K562 (cell line): ENCODE measurements around the gene TMEM60. TPM values are rescaled to one million over a fixed set of nuclear protein-coding genes. Genes with fewer than 3 reads are reported as not detected.

ENCODE experiments used
- ATAC-seq: fragments of 200-7000 bp; cut with Tn5 transposase; 3 replicates; pipeline ENCODE4 v1.9.1; 2020; ENCODE audit warnings: moderate library complexity
- BruUV-seq: library from RNA; stranded (reverse); fragments of 400-500 nt; replicated peaks from 2 replicates; lab custom pipeline; 2021; lab: Mats Ljungman, UMichigan
- CTCF ChIA-PET: fragments of 300-600 bp; formaldehyde crosslinking; extraction: SDS; loops from one replicate; lab custom pipeline; 2021; ENCODE audit warnings: low intra/inter-chr PET ratio; lab: Yijun Ruan, JAX
- POLR2A ChIA-PET: fragments of 300-600, 350-650 bp; sonication (Branson Sonifier 250); formaldehyde crosslinking; extraction: SDS; loops from one replicate; lab custom pipeline; 2021; ENCODE audit warnings: antibody characterized with exemption, inconsistent platforms; lab: Yijun Ruan, JAX
- DNase-seq, 4 experiments: peaks; one replicate each; pipeline versions ENCODE4 v3.0.0 to v3.0.0-alpha.2; 2011 to 2018; ENCODE audit warnings: low spot score in 3 of 4, mixed read lengths in 3 of 4; ENCODE audit errors: extremely low read depth in 1 of 4
- FAIRE-seq: peaks from 2 replicates; lab custom pipeline; 2011; peaks lifted over from hg19 to GRCh38; lab: Jason Lieb, UNC
- H2AFZ ChIP-seq: 2 replicates; pipeline ENCODE4 v1.6.0; 2011; ENCODE audit warnings: low read depth, low read length, control low read depth, inconsistent platforms
- H3K27ac ChIP-seq: fragments of 200-600 bp; 3 replicates; pipeline ENCODE4 v1.8.0; 2011; ENCODE audit warnings: low read depth, mild to moderate bottlenecking, control low read depth, inconsistent platforms, low read length, moderate library complexity, mixed read lengths; ENCODE audit errors: extremely low read depth
- H3K27me3 ChIP-seq, 2 experiments: fragments of 300-600 bp in 1 of 2; 2 replicates in 1 of 2; 3 replicates in 1 of 2; pipeline versions ENCODE4 v1.6.0 to v1.8.0; 2011; ENCODE audit warnings: inconsistent platforms in 2 of 2, low read length in 2 of 2, mild to moderate bottlenecking in 1 of 2, mixed read lengths in 1 of 2, moderate library complexity in 1 of 2; ENCODE audit not compliant: control insufficient read depth in 2 of 2, insufficient read depth in 2 of 2
- H3K36me3 ChIP-seq: fragments of 300-600 bp; 3 replicates; pipeline ENCODE4 v1.8.0; 2011; ENCODE audit warnings: mild to moderate bottlenecking, low read length, inconsistent platforms; ENCODE audit not compliant: control insufficient read depth, insufficient read depth
- H3K4me1 ChIP-seq, 2 experiments: fragments of 200-600 bp in 1 of 2; replicated peaks in 1 of 2; 2 replicates in 1 of 2; 3 replicates in 1 of 2; pipeline versions ENCODE4 v1.5.1 to v1.8.0; 2011; ENCODE audit warnings: inconsistent platforms in 2 of 2, low read length in 2 of 2, mild to moderate bottlenecking in 1 of 2, mixed read lengths in 1 of 2, moderate library complexity in 1 of 2; ENCODE audit not compliant: control insufficient read depth in 2 of 2, insufficient read depth in 2 of 2
- H3K4me2 ChIP-seq: 2 replicates; pipeline ENCODE4 v1.6.1; 2011; ENCODE audit warnings: low read length, control low read depth, inconsistent platforms, mixed read lengths; ENCODE audit not compliant: insufficient read depth
- H3K4me3 ChIP-seq: fragments of 200-600 bp; sonication (generic), shearing (Covaris generic); 2 replicates; pipeline ENCODE4 v1.5.1; 2016; ENCODE audit warnings: control low read depth, inconsistent platforms
- H3K79me2 ChIP-seq: fragments of 200-600 bp; 3 replicates; pipeline ENCODE4 v1.8.0; 2011; ENCODE audit warnings: low read length, inconsistent platforms; ENCODE audit not compliant: control insufficient read depth, insufficient read depth
- H3K9ac ChIP-seq, 2 experiments: 2 replicates each; pipeline versions ENCODE4 v1.6.0 to v1.6.1; 2011; ENCODE audit warnings: low read depth in 2 of 2, low read length in 2 of 2, control low read depth in 1 of 2, inconsistent platforms in 1 of 2, mild to moderate bottlenecking in 1 of 2, mixed read lengths in 1 of 2; ENCODE audit not compliant: insufficient read depth in 1 of 2
- H3K9me1 ChIP-seq: one replicate; pipeline ENCODE4 v1.6.0; 2011; ENCODE audit warnings: inconsistent platforms, mild to moderate bottlenecking, low read length, moderate library complexity; ENCODE audit not compliant: control insufficient read depth, insufficient read depth
- H3K9me3 ChIP-seq: replicated peaks from 2 replicates; pipeline ENCODE4 v1.5.1; 2011; ENCODE audit warnings: low read depth, low read length, inconsistent platforms; ENCODE audit not compliant: control insufficient read depth, insufficient read depth
- H4K20me1 ChIP-seq: replicated peaks from 2 replicates; pipeline ENCODE4 v1.6.1; 2011; ENCODE audit warnings: low read length, inconsistent platforms, mixed read lengths; ENCODE audit not compliant: control insufficient read depth, insufficient read depth
- EGR1 ChIP-seq: fragments of 450-650 bp; conservative IDR thresholded peaks from 2 replicates; pipeline ENCODE4 v1.6.1; 2017; ENCODE audit warnings: mild to moderate bottlenecking
- HDAC2 ChIP-seq: fragments of 450-650 bp; IDR thresholded peaks from 2 replicates; pipeline ENCODE4 v1.6.1; 2016; ENCODE audit warnings: mild to moderate bottlenecking
- KAT8 ChIP-seq: fragments of 450-650 bp; IDR thresholded peaks from 2 replicates; pipeline ENCODE4 v1.6.1; 2016; ENCODE audit warnings: low read depth, mild to moderate bottlenecking
- NKRF ChIP-seq: fragments of 450-650 bp; IDR thresholded peaks from 2 replicates; pipeline ENCODE4 v1.6.1; 2016; ENCODE audit warnings: borderline replicate concordance
- PKNOX1 ChIP-seq: fragments of 450-650 bp; IDR thresholded peaks from 2 replicates; pipeline ENCODE4 v1.6.1; 2016
- TBP ChIP-seq: optimal IDR thresholded peaks from 2 replicates; pipeline ENCODE3; 2011; ENCODE audit warnings: low read depth, low read length, improper control_type of control experiment
- XRCC5 ChIP-seq: fragments of 200-400 bp; formaldehyde crosslinking; IDR thresholded peaks from 2 replicates; pipeline ENCODE4 v1.6.1; 2017; ENCODE audit warnings: low read depth, mild to moderate bottlenecking, low read length
- ZBTB17 ChIP-seq: fragments of 450-650 bp; formaldehyde crosslinking; IDR thresholded peaks from 2 replicates; pipeline ENCODE4 v1.4.0; 2020; ENCODE audit warnings: mild to moderate bottlenecking
- ZNF165 ChIP-seq: fragments of 250-450 bp; sonication (Bioruptor Pico); IDR thresholded peaks from 2 replicates; pipeline ENCODE4 v1.4.0; 2020; ENCODE audit warnings: borderline replicate concordance
- ZNF449 ChIP-seq: fragments of 250-450 bp; sonication (Bioruptor Pico); IDR thresholded peaks from 2 replicates; pipeline ENCODE4 v1.8.0; 2022; ENCODE audit warnings: moderate library complexity, mild to moderate bottlenecking, inconsistent platforms
- WGBS: fragments of 100-300 bp; shearing (Covaris generic); methylation state at CpG from one replicate; pipeline ENCODE4 v1.1.6; 2016; ENCODE audit warnings: low coverage, mixed read lengths; ENCODE audit not compliant: insufficient coverage; ENCODE audit errors: missing lambda C conversion rate; 5-methylcytosine and 5-hydroxymethylcytosine counted together
- in situ Hi-C: fragments of 300-500 bp; cut with MboI; formaldehyde crosslinking; loops from 4 replicates; pipeline ENCODE4 v1.15.0; 2018; ENCODE audit warnings: inconsistent platforms, mixed read lengths
- intact Hi-C: fragments of 100-400 bp; cut with micrococcal nuclease; formaldehyde crosslinking; loops from 2 replicates; pipeline ENCODE4 v1.14.2; 2022
- polyA plus RNA-seq, 8 experiments: library from polyadenylated mRNA; depleted of rRNA in 4 of 8; stranded (reverse) in 5 of 8; unstranded in 3 of 8; fragments of >200 nt; fragmentation: Nextera tagmentation in 2 of 8; fragmentation: Illumina TruSeq in 1 of 8; extraction: Ambion mirVana in 2 of 8; extraction: Trizol in 1 of 8; gene quantifications; 2 replicates each; pipeline versions ENCODE4 v1.2.1 to v1.2.3, GENCODE V29; 2011 to 2014; ENCODE audit warnings: inconsistent platforms in 1 of 8, missing spikeins in 1 of 8
- total RNA-seq, 7 experiments: library from RNA; depleted of rRNA in 6 of 7; stranded (reverse); fragments of >200 nt in 6 of 7; fragmentation: Illumina TruSeq in 2 of 7; extraction: Trizol in 2 of 7; gene quantifications; 2 replicates each; pipeline versions ENCODE4 v1.2.1 to v1.2.3, GENCODE V29; 2011 to 2021; ENCODE audit warnings: low replicate concordance in 1 of 7

TMEM60 gene
- total and polyA plus RNA-seq, 9 of the 15 experiments (the other 6 are each of a cell fraction or from before 2014, with no cell fraction given): 12.5 to 140 (median 38.4) TPM

GRCh38 chr7:77746164-77746823 lies 51.9 kb downstream of the TMEM60 start:
- DNase-seq (no peak), FAIRE-seq (no peak)
- no peak overlapping the region for H3K4me3 ChIP-seq
- ChIA-PET POLR2A (interaction anchor here (0.6 to 1.0 kb wide), 2 partner anchors 18 to 50 kb away, joined by 3 read pairs; no protein-coding TSS in a partner anchor), CTCF (no interaction called here)
- H3K9me1 ChIP-seq: no peaks in the 10 kb centered on the region
- no peaks in the 10 kb centered on the region for H3K9me3 ChIP-seq
- peaks cover 23% of the 10 kb centered on the region; the same call in 2 of the 3 replicates for H3K36me3 ChIP-seq
- H3K9ac ChIP-seq: no peak overlapping the region
- in situ Hi-C loops: no loop called here
- WGBS: 87% methylated on average over 6 of the region's 6 CpGs
- peaks cover 0 to under 1% of the 10 kb centered on the region in 2 experiments; a peak in 1 of 5 replicates for H3K4me1 ChIP-seq
- intact Hi-C loops: no loop called here
- H4K20me1 ChIP-seq: no peaks in the 10 kb centered on the region; the same call in 1 of the 2 replicates
- 0 out of 3 replicates have a peak, but pooled peaks cover 13% of the 10 kb centered on the region for H3K79me2 ChIP-seq
- H3K4me2 ChIP-seq: no peak overlapping the region
- no TSS peak for BruUV-seq
- no peak overlapping the region for H3K27ac ChIP-seq
- TF ChIP-seq PKNOX1 (0 out of 2 replicates have a peak, but pooled peaks have one; percentile 9), XRCC5 (no peak)
- TF ChIP-seq, all 486 proteins: peak for 1
- Histone ChIP-seq H2AFZ (no peak overlapping the region), H3K27me3 (no peaks in the 10 kb centered on the region)
- ATAC-seq: no peak

- no peak for DNase-seq
- no peaks in the 10 kb centered on the region; the same call in 1 of the 2 replicates for H4K20me1 ChIP-seq
- no peak overlapping the region for H2AFZ ChIP-seq
- in situ Hi-C loops: no loop called here
- no peak overlapping the region for H3K9ac ChIP-seq
- CTCF ChIA-PET: no interaction called here
- H3K9me1 ChIP-seq: no peaks in the 10 kb centered on the region
- no peak for FAIRE-seq
- no peaks in the 10 kb centered on the region for H3K27me3 ChIP-seq
- POLR2A ChIA-PET: interaction anchor here (0.6 to 1.0 kb wide), 2 partner anchors 17 to 50 kb away, joined by 3 read pairs; no protein-coding TSS in a partner anchor
- BruUV-seq: no TSS peak
- H3K4me1 ChIP-seq: no peaks in the 10 kb centered on the region
- H3K36me3 ChIP-seq: peaks cover 21% of the 10 kb centered on the region; the same call in 2 of the 3 replicates
- no peak overlapping the region for H3K4me2 ChIP-seq
- no peak overlapping the region for H3K27ac ChIP-seq
- H3K9me3 ChIP-seq: no peaks in the 10 kb centered on the region
- 0 out of 3 replicates have a peak, but pooled peaks cover 12% of the 10 kb centered on the region for H3K79me2 ChIP-seq
- no peak overlapping the region for H3K4me3 ChIP-seq
- intact Hi-C loops: no loop called here
- WGBS: 92% methylated on average over 4 of the region's 4 CpGs
- ATAC-seq: no peak
- TF ChIP-seq HDAC2 (no peak), NKRF (no peak), EGR1 (no peak), ZNF449 (CRISPR knock-in tag) (no peak), ZBTB17 (CRISPR knock-in tag) (no peak), KAT8 (no peak), TBP (no peak), ZNF165 (CRISPR knock-in tag) (no peak)
Observed at GRCh38 chr7:77745746-77746145, 52.5 kb downstream of the TMEM60 start.
